GM23248 (cell line): ENCODE results near the gene TMEM131. TPM values are rescaled to one million over a fixed set of nuclear protein-coding genes. Genes with fewer than 3 reads are reported as not detected.

Source experiments
- DNase-seq: peaks from one replicate; pipeline ENCODE4 v3.0.0-alpha.2; 2015
- H2AFZ ChIP-seq: fragments of 200-600 bp; sonication (generic); 2 replicates; pipeline ENCODE4 v1.6.1; 2016; ENCODE audit warnings: antibody characterized with exemption
- H3F3A ChIP-seq: fragments of 200-600 bp; sonication (generic); 2 replicates; pipeline ENCODE4 v1.6.1; 2016; ENCODE audit warnings: mild to moderate bottlenecking, antibody characterized with exemption, mixed run types; ENCODE audit not compliant: insufficient read depth
- H3K27ac ChIP-seq: fragments of 200-600 bp; sonication (generic); 2 replicates; pipeline ENCODE4 v1.5.1; 2016; ENCODE audit warnings: mild to moderate bottlenecking
- H3K27me3 ChIP-seq: fragments of 200-600 bp; sonication (generic); replicated peaks from 2 replicates; pipeline ENCODE4 v1.6.1; 2016; ENCODE audit warnings: mild to moderate bottlenecking; ENCODE audit not compliant: insufficient read depth
- H3K36me3 ChIP-seq: fragments of 200-600 bp; sonication (generic); 2 replicates; pipeline ENCODE4 v1.6.1; 2016; ENCODE audit warnings: low read depth, mild to moderate bottlenecking
- H3K4me1 ChIP-seq: fragments of 200-600 bp; sonication (generic); 2 replicates; pipeline ENCODE4 v1.6.1; 2016; ENCODE audit warnings: mild to moderate bottlenecking; ENCODE audit not compliant: insufficient read depth
- H3K4me2 ChIP-seq: fragments of 200-600 bp; sonication (generic); one replicate; pipeline ENCODE4 v1.6.1; 2016; ENCODE audit warnings: mild to moderate bottlenecking; ENCODE audit not compliant: unreplicated experiment
- H3K4me3 ChIP-seq: fragments of 200-600 bp; sonication (generic); 2 replicates; pipeline ENCODE4 v1.5.1; 2016; ENCODE audit warnings: mild to moderate bottlenecking
- H3K79me2 ChIP-seq: fragments of 200-600 bp; sonication (generic); 2 replicates; pipeline ENCODE4 v1.6.1; 2016; ENCODE audit warnings: mild to moderate bottlenecking; ENCODE audit not compliant: insufficient read depth
- H3K9ac ChIP-seq: fragments of 200-600 bp; sonication (generic); 2 replicates; pipeline ENCODE4 v1.6.1; 2016; ENCODE audit warnings: mild to moderate bottlenecking
- H3K9me2 ChIP-seq: fragments of 200-600 bp; sonication (generic); 2 replicates; pipeline ENCODE4 v1.6.1; 2016; ENCODE audit warnings: mixed run types, mild to moderate bottlenecking, moderate library complexity; ENCODE audit not compliant: insufficient read depth
- H3K9me3 ChIP-seq: fragments of 200-600 bp; sonication (generic); one replicate; pipeline ENCODE4 v1.6.1; 2017; ENCODE audit warnings: low read depth
- H4K20me1 ChIP-seq: fragments of 200-600 bp; sonication (generic); 2 replicates; pipeline ENCODE4 v1.6.0; 2016; ENCODE audit not compliant: insufficient read depth
- EZH2 ChIP-seq: fragments of 200-600 bp; sonication (generic); IDR thresholded peaks from 2 replicates; pipeline ENCODE4 v1.6.1; 2018; ENCODE audit warnings: antibody characterized with exemption, mild to moderate bottlenecking; ENCODE audit not compliant: insufficient read depth, poor library complexity, severe bottlenecking
- EZH2phosphoT487 ChIP-seq: fragments of 200-600 bp; sonication (generic); IDR thresholded peaks from 2 replicates; pipeline ENCODE4 v1.6.1; 2018; ENCODE audit warnings: antibody characterized with exemption, moderate library complexity, mild to moderate bottlenecking, low read depth; ENCODE audit not compliant: insufficient read depth
- WGBS, 2 experiments: methylation state at CpG; one replicate each; pipeline ENCODE4 v1.1.6; 2015 to 2017; ENCODE audit warnings: low lambda C conversion rate in 2 of 2, low coverage in 1 of 2; ENCODE audit errors: missing lambda C conversion rate in 2 of 2; 5-methylcytosine and 5-hydroxymethylcytosine counted together
- in situ Hi-C: fragments of 300-500 bp; cut with MboI; formaldehyde crosslinking; loops from 2 replicates; pipeline ENCODE4 v1.15.0; 2020
- polyA plus RNA-seq: library from polyadenylated mRNA; unstranded; fragments of >200 nt; fragmentation: Nextera tagmentation; extraction: Ambion mirVana; gene quantifications from 2 replicates; pipeline ENCODE4 v1.2.1, GENCODE V29; 2016
- total RNA-seq: library from RNA; depleted of rRNA; stranded (reverse); fragments of >200 nt; shearing (Covaris generic); gene quantifications from 2 replicates; pipeline ENCODE4 v1.2.3, GENCODE V29; 2014

TMEM131 gene
- total and polyA plus RNA-seq, 2 experiments from 2014 or later: 15.7 to 16.4 TPM

GRCh38 chr2:97785818-97786217, 209.9 kb downstream of the TMEM131 start:
- WGBS, 2 experiments: 95 to 98% methylated on average over 2 of the region's 2 CpGs
- Histone ChIP-seq H3K27ac (no peak overlapping the region), H4K20me1 (no peaks in the 10 kb centered on the region)

GRCh38 chr2:97784953-97785352, 210.8 kb downstream of the TMEM131 start:
- H3K4me1 ChIP-seq: 0 out of 2 replicates have a peak, but pooled peaks cover 5% of the 10 kb centered on the region
- H3K4me3 ChIP-seq: no peak overlapping the region
- DNase-seq: no peak
- H3K36me3 ChIP-seq: peaks cover 5% of the 10 kb centered on the region; the same call in 1 of the 2 replicates
- no peaks in the 10 kb centered on the region for H3K9me3 ChIP-seq
- no peaks in the 10 kb centered on the region for H3K27me3 ChIP-seq
- in situ Hi-C loops: no loop called here
- H3K9me2 ChIP-seq: no peaks in the 10 kb centered on the region
- H3K9ac ChIP-seq: no peak overlapping the region
- H2AFZ ChIP-seq: no peak overlapping the region
- H3F3A ChIP-seq: peaks cover 4% of the 10 kb centered on the region; the same call in 1 of the 2 replicates
- no peak overlapping the region for H3K27ac ChIP-seq
- H3K79me2 ChIP-seq: peaks cover 26% of the 10 kb centered on the region; the same call in 1 of the 2 replicates
- TF ChIP-seq EZH2phosphoT487 (no peak), EZH2 (no peak)
- no peaks in the 10 kb centered on the region for H4K20me1 ChIP-seq
- no peak overlapping the region for H3K4me2 ChIP-seq

More at GRCh38 chr2:97785818-97786217, 209.9 kb downstream of the TMEM131 start:
- peaks cover 5% of the 10 kb centered on the region; the same call in 1 of the 2 replicates for H3K36me3 ChIP-seq
- no peak overlapping the region for H3K9ac ChIP-seq
- in situ Hi-C loops: no loop called here
- 0 out of 2 replicates have a peak, but pooled peaks cover 5% of the 10 kb centered on the region for H3K4me1 ChIP-seq
- peaks cover 21% of the 10 kb centered on the region; the same call in 1 of the 2 replicates for H3K79me2 ChIP-seq
- no peak overlapping the region for H2AFZ ChIP-seq
- no peak for TF ChIP-seq EZH2
- TF ChIP-seq EZH2phosphoT487: no peak
- no peaks in the 10 kb centered on the region for H3K9me2 ChIP-seq
- H3K9me3 ChIP-seq: no peaks in the 10 kb centered on the region
- peaks cover 4% of the 10 kb centered on the region; the same call in 1 of the 2 replicates for H3F3A ChIP-seq
- DNase-seq: no peak
- H3K4me3 ChIP-seq: no peak overlapping the region
- no peaks in the 10 kb centered on the region for H3K27me3 ChIP-seq
- H3K4me2 ChIP-seq: no peak overlapping the region

- Histone ChIP-seq H3K9ac (no peak overlapping the region), H3K4me2 (no peak overlapping the region), H2AFZ (no peak overlapping the region), H3K4me1 (0 out of 2 replicates have a peak, but pooled peaks cover 5% of the 10 kb centered on the region), H3K9me3 (no peaks in the 10 kb centered on the region), H3K36me3 (no peaks in the 10 kb centered on the region), H3F3A (peaks cover 4% of the 10 kb centered on the region; the same call in 1 of the 2 replicates), H3K27me3 (no peaks in the 10 kb centered on the region), H3K27ac (no peak overlapping the region), H3K79me2 (peaks cover 26% of the 10 kb centered on the region; the same call in 1 of the 2 replicates), H3K4me3 (no peak overlapping the region), H3K9me2 (no peaks in the 10 kb centered on the region), H4K20me1 (no peaks in the 10 kb centered on the region)
- DNase-seq: no peak
- TF ChIP-seq EZH2phosphoT487: no peak
- TF ChIP-seq EZH2: no peak
- WGBS, 2 experiments: 87 to 96% methylated on average over 4 of the region's 4 CpGs
- in situ Hi-C loops: no loop called here
Measured at GRCh38 chr2:97781981-97782380, 213.8 kb downstream of the TMEM131 start.

GRCh38 chr2:97779141-97779540, 216.6 kb downstream of the TMEM131 start:
- no peak for DNase-seq
- H3K27me3 ChIP-seq: no peaks in the 10 kb centered on the region
- H4K20me1 ChIP-seq: no peaks in the 10 kb centered on the region
- 96 to 100% methylated on average over 4 of the region's 4 CpGs for WGBS, 2 experiments
- H3K9me3 ChIP-seq: no peaks in the 10 kb centered on the region
- in situ Hi-C loops: no loop called here
- no peak overlapping the region for H3K4me2 ChIP-seq
- H3K9ac ChIP-seq: no peak overlapping the region
- H3K27ac ChIP-seq: no peak overlapping the region
- H3K4me3 ChIP-seq: no peak overlapping the region
- H3K79me2 ChIP-seq: peaks cover 26% of the 10 kb centered on the region; the same call in 1 of the 2 replicates
- TF ChIP-seq EZH2 (no peak), EZH2phosphoT487 (no peak)
- no peaks in the 10 kb centered on the region for H3F3A ChIP-seq
- no peaks in the 10 kb centered on the region for H3K4me1 ChIP-seq
- no peaks in the 10 kb centered on the region for H3K9me2 ChIP-seq
- no peaks in the 10 kb centered on the region for H3K36me3 ChIP-seq
- no peak overlapping the region for H2AFZ ChIP-seq

- Histone ChIP-seq H3K36me3 (no peaks in the 10 kb centered on the region), H3K27ac (no peak overlapping the region), H4K20me1 (0 out of 2 replicates have a peak, but pooled peaks cover 1% of the 10 kb centered on the region), H3K9ac (no peak overlapping the region), H3K79me2 (no peaks in the 10 kb centered on the region), H3K4me2 (no peak overlapping the region), H3K27me3 (no peaks in the 10 kb centered on the region), H2AFZ (no peak overlapping the region), H3K9me3 (no peaks in the 10 kb centered on the region), H3F3A (no peaks in the 10 kb centered on the region), H3K4me3 (no peak overlapping the region), H3K4me1 (no peaks in the 10 kb centered on the region), H3K9me2 (no peaks in the 10 kb centered on the region)
- TF ChIP-seq EZH2phosphoT487 (no peak), EZH2 (no peak)
- in situ Hi-C loops: no loop called here
- no peak for DNase-seq
- 87 to 92% methylated on average over 11 of the region's 11 CpGs for WGBS, 2 experiments
Measured at GRCh38 chr2:97775074-97775473, 220.7 kb downstream of the TMEM131 start.
